Liver (tissue), 9 donors: Measurements from ENCODE around the gene NHS. TPM values are rescaled to one million over a fixed set of nuclear protein-coding genes. Genes with fewer than 3 reads are reported as not detected.

Experiments
- DNase-seq: peaks from one replicate; pipeline ENCODE4 v3.0.0-alpha.2; 2017; ENCODE audit warnings: low spot score
- H3K27ac ChIP-seq, 2 donors: one replicate each; pipeline ENCODE4 v1.7.0; 2013; ENCODE audit warnings: inconsistent platforms in 2 of 2, low read length in 2 of 2, control low read depth in 1 of 2, low read depth in 1 of 2, mild to moderate bottlenecking in 1 of 2
- H3K27me3 ChIP-seq, 4 donors: one replicate each; pipeline versions ENCODE4 v1.6.1 to v1.7.0; 2013; ENCODE audit warnings: low read length in 3 of 4, inconsistent platforms in 1 of 4, mild to moderate bottlenecking in 1 of 4, moderate library complexity in 1 of 4; ENCODE audit not compliant: control insufficient read depth in 4 of 4, insufficient read depth in 4 of 4
- H3K36me3 ChIP-seq, 4 donors: one replicate each; pipeline versions ENCODE4 v1.6.1 to v1.7.0; 2013; ENCODE audit warnings: low read length in 3 of 4, mild to moderate bottlenecking in 3 of 4, low read depth in 1 of 4, moderate library complexity in 1 of 4; ENCODE audit not compliant: control insufficient read depth in 4 of 4, insufficient read depth in 3 of 4
- H3K4me1 ChIP-seq, 4 donors: one replicate each; pipeline versions ENCODE4 v1.6.1 to v1.7.0; 2013; ENCODE audit warnings: low read length in 3 of 4, mild to moderate bottlenecking in 3 of 4, moderate library complexity in 1 of 4; ENCODE audit not compliant: control insufficient read depth in 4 of 4, insufficient read depth in 4 of 4
- H3K4me3 ChIP-seq, 3 donors: one replicate each; pipeline versions ENCODE4 v1.6.1 to v1.7.0; 2013; ENCODE audit warnings: low read length in 3 of 3, control low read depth in 1 of 3, low read depth in 1 of 3, mild to moderate bottlenecking in 1 of 3
- H3K9ac ChIP-seq, 2 donors: one replicate each; pipeline ENCODE4 v1.7.0; 2013; ENCODE audit warnings: low read length in 2 of 2, mild to moderate bottlenecking in 2 of 2, moderate library complexity in 2 of 2, control low read depth in 1 of 2, low read depth in 1 of 2
- H3K9me3 ChIP-seq, 4 donors: one replicate each; pipeline versions ENCODE4 v1.6.1 to v1.7.0; 2013; ENCODE audit warnings: low read length in 3 of 4; ENCODE audit not compliant: control insufficient read depth in 4 of 4
- ATF3 ChIP-seq: IDR thresholded peaks from 2 replicates; pipeline ENCODE4 v1.6.1; 2016; ENCODE audit warnings: antibody characterized with exemption
- CTCF ChIP-seq: fragments of 150-350 bp; IDR thresholded peaks from 2 replicates; pipeline ENCODE4 v1.5.1; 2017; ENCODE audit warnings: improper control_type of control experiment, low read depth, low read length; ENCODE audit not compliant: missing input control
- EGR1 ChIP-seq, 2 donors: IDR thresholded peaks; 2 replicates each; pipeline ENCODE4 v1.6.1; 2016 to 2018; ENCODE audit warnings: antibody characterized with exemption in 2 of 2, low read depth in 2 of 2
- FOXA1 ChIP-seq: IDR thresholded peaks from 2 replicates; pipeline ENCODE4 v1.6.1; 2016; ENCODE audit warnings: antibody characterized with exemption
- FOXA2 ChIP-seq: IDR thresholded peaks from 2 replicates; pipeline ENCODE4 v1.6.1; 2016; ENCODE audit warnings: antibody characterized with exemption
- HNF4A ChIP-seq, 2 donors: conservative IDR thresholded peaks; 2 replicates each; pipeline ENCODE4 v1.6.1; 2016; ENCODE audit warnings: antibody characterized with exemption in 2 of 2, mild to moderate bottlenecking in 2 of 2
- HNF4G ChIP-seq: IDR thresholded peaks from 2 replicates; pipeline ENCODE4 v1.6.1; 2016; ENCODE audit warnings: antibody characterized with exemption
- JUND ChIP-seq, 2 donors: IDR thresholded peaks; 2 replicates each; pipeline ENCODE4 v1.6.1; 2016; ENCODE audit warnings: antibody characterized with exemption in 2 of 2
- MAX ChIP-seq: IDR thresholded peaks from 2 replicates; pipeline ENCODE4 v1.6.1; 2016; ENCODE audit warnings: antibody characterized with exemption
- NR2F2 ChIP-seq: IDR thresholded peaks from 2 replicates; pipeline ENCODE4 v1.6.1; 2016; ENCODE audit warnings: antibody characterized with exemption
- RAD21 ChIP-seq, 2 donors: IDR thresholded peaks; 2 replicates each; pipeline ENCODE4 v1.6.1; 2016; ENCODE audit warnings: antibody characterized with exemption in 2 of 2, mild to moderate bottlenecking in 2 of 2
- REST ChIP-seq: IDR thresholded peaks from 2 replicates; pipeline ENCODE4 v1.6.1; 2016; ENCODE audit warnings: antibody characterized with exemption, mild to moderate bottlenecking
- RXRA ChIP-seq, 2 donors: IDR thresholded peaks; 2 replicates each; pipeline ENCODE4 v1.6.1; 2017 to 2018; ENCODE audit warnings: antibody characterized with exemption in 2 of 2, mild to moderate bottlenecking in 1 of 2
- SP1 ChIP-seq: IDR thresholded peaks from 2 replicates; pipeline ENCODE4 v1.6.1; 2018; ENCODE audit warnings: antibody characterized with exemption, mild to moderate bottlenecking
- TAF1 ChIP-seq: conservative IDR thresholded peaks from 2 replicates; pipeline ENCODE4 v1.6.1; 2016; ENCODE audit warnings: antibody characterized with exemption, mild to moderate bottlenecking
- YY1 ChIP-seq: IDR thresholded peaks from 2 replicates; pipeline ENCODE4 v1.6.1; 2016; ENCODE audit warnings: antibody characterized with exemption, mild to moderate bottlenecking
- ZBTB33 ChIP-seq: IDR thresholded peaks from 2 replicates; pipeline ENCODE4 v1.6.1; 2016; ENCODE audit warnings: antibody characterized with exemption
- WGBS: extraction: QIAGEN DNeasy Blood & Tissue Kit; methylation state at CpG from one replicate; pipeline ENCODE4 v1.1.7; 2013; 5-methylcytosine and 5-hydroxymethylcytosine counted together
- polyA plus RNA-seq, 2 donors: library from polyadenylated mRNA; stranded (reverse) in 1 of 2; unstranded in 1 of 2; fragments of 200-250 nt in 1 of 2; fragments of >200 nt in 1 of 2; fragmentation: Nextera tagmentation in 1 of 2; extraction: Ambion mirVana in 1 of 2; gene quantifications; one replicate each; pipeline versions ENCODE4 v1.2.1 to v1.2.3, GENCODE V29; 2013 to 2015
- total RNA-seq, 2 donors: library from RNA; depleted of rRNA; stranded (reverse); fragments of >200 nt; gene quantifications; one replicate each; pipeline ENCODE4 v1.2.3, GENCODE V29; 2014
- donor health status: healthy.
- donor health status: healthy.
- donor health status: healthy.
- donor health status: healthy.
- donor health status: healthy.

NHS gene
- total and polyA plus RNA-seq, 4 donors = 0.03 to 0.17 (median 0.10) TPM

GRCh38 chrX:17474892-17475291 is 99.9 kb downstream of the NHS start:
- H3K9ac ChIP-seq = no peak overlapping the region
- no peak for TF ChIP-seq NR2F2
- no peak for TF ChIP-seq ZBTB33
- TF ChIP-seq RAD21 (IDR thresholded peaks at IDR 0.05) = no peak
- no peaks in the 10 kb centered on the region for H3K27me3 ChIP-seq
- H3K36me3 ChIP-seq = no peaks in the 10 kb centered on the region
- WGBS = 86% methylated on average over 2 of the region's 2 CpGs
- no peak overlapping the region for H3K27ac ChIP-seq
- DNase-seq = no peak
- no peaks in the 10 kb centered on the region for H3K9me3 ChIP-seq
- no peaks in the 10 kb centered on the region for H3K4me1 ChIP-seq
- H3K4me3 ChIP-seq = no peak overlapping the region

GRCh38 chrX:17475449-17476217 is 100.6 kb downstream of the NHS start:
- WGBS = 69% methylated on average over 6 of the region's 6 CpGs
- Histone ChIP-seq H3K9ac (no peak overlapping the region), H3K4me3 (no peak overlapping the region), H3K4me1 (no peaks in the 10 kb centered on the region), H3K9me3 (no peaks in the 10 kb centered on the region), H3K27me3 (no peaks in the 10 kb centered on the region), H3K36me3 (no peaks in the 10 kb centered on the region), H3K27ac (no peak overlapping the region)
- TF ChIP-seq REST = no peak
- no peak for TF ChIP-seq HNF4G
- TF ChIP-seq RXRA (IDR thresholded peaks at IDR 0.05) = no peak
- no peak for TF ChIP-seq FOXA2
- TF ChIP-seq ATF3 = no peak
- TF ChIP-seq FOXA1 = no peak
- no peak for TF ChIP-seq RAD21 (IDR thresholded peaks at IDR 0.05)
- no peak for TF ChIP-seq YY1
- TF ChIP-seq TAF1 = no peak
- no peak for DNase-seq

GRCh38 chrX:17476411-17476810 is 101.4 kb downstream of the NHS start:
- no peaks in the 10 kb centered on the region for H3K36me3 ChIP-seq
- no peaks in the 10 kb centered on the region for H3K27me3 ChIP-seq
- no peak overlapping the region for H3K9ac ChIP-seq
- no peak for DNase-seq
- H3K9me3 ChIP-seq = no peaks in the 10 kb centered on the region
- WGBS = 74% methylated on average over 2 of the region's 2 CpGs
- no peaks in the 10 kb centered on the region for H3K4me1 ChIP-seq
- H3K27ac ChIP-seq = no peak overlapping the region
- no peak overlapping the region for H3K4me3 ChIP-seq
- TF ChIP-seq SP1 = no peak
- TF ChIP-seq NR2F2 = no peak
- no peak for TF ChIP-seq MAX
- no peak for TF ChIP-seq FOXA2
- TF ChIP-seq RAD21 (IDR thresholded peaks at IDR 0.05) = no peak
- TF ChIP-seq TAF1 = no peak
- no peak for TF ChIP-seq JUND (IDR thresholded peaks at IDR 0.05)
- no peak for TF ChIP-seq HNF4G
- no peak for TF ChIP-seq YY1
- TF ChIP-seq ATF3 = no peak
- no peak for TF ChIP-seq HNF4A (conservative IDR thresholded peaks at IDR 0.05)
- no peak for TF ChIP-seq EGR1 (IDR thresholded peaks at IDR 0.05; ENCODE audit: low read depth in 2 of 2)
- no peak for TF ChIP-seq CTCF
- TF ChIP-seq ZBTB33 = no peak
- TF ChIP-seq FOXA1 = no peak
